Gastrocnemius medialis (tissue), 4 donors: ENCODE data around the gene DDIT4.

Source experiments
- CTCF ChIP-seq, 5 experiments: fragments of 450-650 bp in 3 of 5; fragments of 200-600 bp in 2 of 5; sonication (generic) in 2 of 5; IDR thresholded peaks in 4 of 5; conservative IDR thresholded peaks in 1 of 5; 1 replicate in 4 of 5; 2 replicates in 1 of 5; pipeline ENCODE4 v1.5.1; 2016 to 2019; ENCODE audit warnings: antibody characterized with exemption in 5 of 5, mild to moderate bottlenecking in 3 of 5, moderate library complexity in 3 of 5
- POLR2A ChIP-seq, 2 donors: fragments of 450-650 bp; IDR thresholded peaks; one replicate each; pipeline ENCODE4 v1.6.1; 2017; ENCODE audit warnings: antibody characterized with exemption in 2 of 2, mild to moderate bottlenecking in 2 of 2, moderate library complexity in 2 of 2

GRCh38 chr10:72322030-72322279 is 48.2 kb downstream of the DDIT4 start:
- no peak for TF ChIP-seq POLR2A (IDR thresholded peaks at IDR 0.05)
- no peak for TF ChIP-seq CTCF (IDR thresholded peaks at IDR 0.05 in 4 of 5, conservative IDR thresholded peaks at IDR 0.05 in 1 of 5)
